Measurements from ENCODE around the gene NELFA. TPM values are rescaled to one million over a fixed set of nuclear protein-coding genes. Genes with fewer than 3 reads are reported as not detected.

Gene NELFA
- total RNA-seq, 1 experiment from 2014 or later, result 55.0 TPM

GRCh38 chr4:2044542-2045517 is 36.1 kb upstream of the NELFA start:
- no peak overlapping the region for H3K14ac ChIP-seq (ENCODE audit: insufficient read depth, low read length)

More at GRCh38 chr4:2044542-2045517, 36.1 kb upstream of the NELFA start:
- H4K91ac ChIP-seq (ENCODE audit: insufficient read length, low read depth, low read length), result no peak overlapping the region
- H2BK120ac ChIP-seq (ENCODE audit: low read depth, low read length, poor library complexity, severe bottlenecking), result no peak overlapping the region
- peaks cover 16% of the 10 kb centered on the region for H3K23me2 ChIP-seq (ENCODE audit: insufficient read length, low read depth, low read length, poor library complexity, severe bottlenecking)
- H3T11ph ChIP-seq (ENCODE audit: low read length), result no peak overlapping the region
- no peak overlapping the region for H2AK5ac ChIP-seq (ENCODE audit: insufficient read length, low read length)
- H3K9ac ChIP-seq (ENCODE audit: extremely low read depth, insufficient read length, low read length), result no peak overlapping the region
- no peak overlapping the region for H3K56ac ChIP-seq (ENCODE audit: insufficient read length, low read depth, low read length)
- WGBS (ENCODE audit: extremely low coverage, insufficient read length, low lambda C conversion rate), result no CpG with 5 or more reads among the region's 18 CpGs
- no peak overlapping the region for H4K5ac ChIP-seq (ENCODE audit: insufficient read length, low read depth, low read length)
- Mint-ChIP-seq H3K27ac (no peak overlapping the region), H3K4me3 (no peak overlapping the region; a peak in 1 of 5 replicates), H3K4me1 (no peaks in the 10 kb centered on the region), H3K36me3 (ENCODE audit: insufficient read depth in 1 of 3, low read depth in 3 of 3) (no peaks in the 10 kb centered on the region; a peak in 2 of 7 replicates), H3K9me3 (0 out of 5 replicates have a peak, but pooled peaks cover 0 to under 1% of the 10 kb centered on the region in 2 experiments), H3K27me3 (ENCODE audit: low read depth) (peaks cover 58% of the 10 kb centered on the region)
- H2BK15ac ChIP-seq (ENCODE audit: low read depth, low read length), result no peak overlapping the region
- H4K8ac ChIP-seq (replicated peaks; ENCODE audit: insufficient read length, low read depth, low read length), result no peak overlapping the region
- no peak overlapping the region for H3K4me2 ChIP-seq (ENCODE audit: insufficient read depth, insufficient read length, low read length)
- peaks cover 16% of the 10 kb centered on the region for H3K27me3 ChIP-seq (ENCODE audit: insufficient read depth, low read length)
- no peaks in the 10 kb centered on the region for H3K79me1 ChIP-seq (ENCODE audit: insufficient read depth, low read depth, low read length, poor library complexity, severe bottlenecking)
- no peak overlapping the region for H2AFZ ChIP-seq (ENCODE audit: low read length)
- H3K23ac ChIP-seq (ENCODE audit: insufficient read length, low read depth, low read length), result no peak overlapping the region
- no peak overlapping the region for H3K4ac ChIP-seq (ENCODE audit: low read depth, low read length)
- H4K20me1 ChIP-seq (ENCODE audit: control insufficient read depth, insufficient read depth, insufficient read length), result no peaks in the 10 kb centered on the region
- H3K27ac ChIP-seq (ENCODE audit: insufficient read length, low read depth, low read length), result no peak overlapping the region
- no peak overlapping the region for H2BK20ac ChIP-seq (ENCODE audit: low read depth, low read length, poor library complexity, severe bottlenecking)
- no peaks in the 10 kb centered on the region for H3K9me3 ChIP-seq (ENCODE audit: control insufficient read depth, low read depth, low read length)
- TF ChIP-seq CTCF (conservative IDR thresholded peaks at IDR 0.05), result no peak
- H3K4me1 ChIP-seq (ENCODE audit: insufficient read depth, low read length), result no peaks in the 10 kb centered on the region; the same call in 1 of the 2 replicates
- H2BK12ac ChIP-seq (ENCODE audit: insufficient read length, low read depth, low read length), result no peak overlapping the region
- H3K18ac ChIP-seq (ENCODE audit: insufficient read length, low read depth, low read length), result no peak overlapping the region
- H3K79me2 ChIP-seq (ENCODE audit: insufficient read depth, low read length), result no peaks in the 10 kb centered on the region
- H2BK5ac ChIP-seq (ENCODE audit: insufficient read length, low read length), result no peak overlapping the region
- no peak for DNase-seq

Measured in H9 (cell line).